Tibial nerve (tissue), 4 donors: ENCODE data around the gene FAM185A. TPM values are rescaled to one million over a fixed set of nuclear protein-coding genes. Genes with fewer than 3 reads are reported as not detected.
"Not testable (repeated sequence)": the region's sequence is repeated elsewhere in the genome, so short reads cannot be mapped to it uniquely, and the experiment has no call there.

Source experiments
- DNase-seq, 2 donors: peaks; one replicate each; pipeline ENCODE4 v3.0.0-alpha.2; 2019; ENCODE audit warnings: low spot score in 2 of 2
- H3K27ac ChIP-seq, 4 donors: fragments of 200-600 bp; sonication (generic) in 3 of 4; one replicate each; pipeline ENCODE4 v1.5.1; 2017 to 2019; ENCODE audit warnings: mild to moderate bottlenecking in 1 of 4
- H3K27me3 ChIP-seq, 2 donors: fragments of 200-600 bp; sonication (generic) in 1 of 2; one replicate each; pipeline versions ENCODE4 v1.5.1 to v1.6.0; 2017 to 2019
- H3K36me3 ChIP-seq, 3 donors: fragments of 200-600 bp; sonication (generic); one replicate each; pipeline ENCODE4 v1.5.1; 2018 to 2019
- H3K4me1 ChIP-seq, 4 donors: fragments of 200-600 bp; sonication (generic) in 3 of 4; one replicate each; pipeline ENCODE4 v1.5.1; 2017 to 2019
- H3K4me3 ChIP-seq, 4 donors: fragments of 200-600 bp; sonication (generic) in 3 of 4; one replicate each; pipeline ENCODE4 v1.5.1; 2017 to 2019; ENCODE audit warnings: mild to moderate bottlenecking in 1 of 4, moderate library complexity in 1 of 4
- H3K9me3 ChIP-seq, 4 donors: fragments of 200-600 bp; sonication (generic) in 3 of 4; one replicate each; pipeline ENCODE4 v1.5.1; 2017 to 2019
- EP300 ChIP-seq, 2 donors: sonication (generic); formaldehyde crosslinking; IDR thresholded peaks; one replicate each; pipeline ENCODE4 v1.6.1; 2017; ENCODE audit warnings: antibody characterized with exemption in 2 of 2, mild to moderate bottlenecking in 1 of 2
- POLR2A ChIP-seq, 2 donors: fragments of 450-650 bp; IDR thresholded peaks; one replicate each; pipeline ENCODE4 v1.6.1; 2017; ENCODE audit warnings: antibody characterized with exemption in 2 of 2, mild to moderate bottlenecking in 2 of 2, moderate library complexity in 2 of 2
- WGBS, 2 donors: methylation state at CpG; one replicate each; pipeline ENCODE4 v1.1.5; 2018; 5-methylcytosine and 5-hydroxymethylcytosine counted together
- total RNA-seq, 4 donors: library from RNA; depleted of rRNA; stranded (reverse); fragments of >200 nt; gene quantifications; one replicate each; pipeline ENCODE4 v1.1.0, GENCODE V29; 2016
- TF ChIP-seq, protein P1 (sequence below), 5 experiments: fragments of 200-600 bp in 3 of 5; fragments of 450-650 bp in 2 of 5; sonication (generic) in 3 of 5; IDR thresholded peaks; one replicate each; pipeline ENCODE4 v1.5.1; 2016 to 2019; ENCODE audit warnings: antibody characterized with exemption in 5 of 5, mild to moderate bottlenecking in 3 of 5, moderate library complexity in 2 of 5

The FAM185A gene
- total RNA-seq, 4 donors from 2014 or later = 18.0 to 39.3 (median 36.4) TPM

DNA sequence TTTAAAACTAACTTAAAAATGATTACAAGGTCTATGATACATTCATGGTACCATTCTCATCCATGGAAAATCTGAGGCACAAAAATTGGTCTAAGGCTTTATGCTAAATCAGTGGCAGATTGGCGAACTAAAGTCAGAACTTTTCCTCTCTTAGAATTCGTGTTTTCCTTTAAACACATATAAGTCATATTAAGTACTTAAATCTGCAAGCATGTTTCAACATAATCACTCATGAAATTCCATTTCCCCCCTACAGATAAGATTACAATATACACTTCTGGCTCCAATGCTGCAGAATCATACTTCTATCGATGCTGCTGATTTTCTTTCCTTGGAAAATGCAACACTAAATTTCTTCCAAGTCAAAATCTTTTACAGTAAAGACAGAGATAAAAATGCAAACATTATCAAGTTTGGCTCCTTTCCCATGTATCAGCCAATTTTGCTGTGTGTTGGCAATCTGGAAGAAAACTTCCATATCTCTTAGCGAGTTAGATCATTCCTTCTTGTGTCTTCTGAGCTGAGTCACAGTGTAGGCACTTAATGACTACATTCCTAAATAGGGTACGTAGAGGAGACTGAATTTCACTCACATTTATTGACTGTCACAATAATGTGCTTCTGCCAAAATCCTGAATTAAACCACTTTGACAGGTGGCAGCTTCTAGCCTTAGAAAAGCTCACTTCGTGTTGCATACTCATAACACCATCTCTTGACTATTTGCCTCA lies 87.6 kb downstream of the FAM185A start:
- H3K4me1 ChIP-seq = peaks cover 0 to 3% (median 0%) of the 10 kb centered on the region in 4 donors
- DNase-seq = no peak
- H3K27me3 ChIP-seq = no peaks in the 10 kb centered on the region
- H3K36me3 ChIP-seq = peaks cover 0 to 18% (median 0%) of the 10 kb centered on the region in 3 donors
- no peak overlapping the region for H3K27ac ChIP-seq
- WGBS, 2 donors = 64 to 75% methylated on average over 6 of the region's 6 CpGs
- H3K4me3 ChIP-seq = no peak overlapping the region
- H3K9me3 ChIP-seq = no peaks in the 10 kb centered on the region
- TF ChIP-seq EP300 (IDR thresholded peaks at IDR 0.05) (no peak), POLR2A (IDR thresholded peaks at IDR 0.05) (no peak)
- TF ChIP-seq, protein P1, sequence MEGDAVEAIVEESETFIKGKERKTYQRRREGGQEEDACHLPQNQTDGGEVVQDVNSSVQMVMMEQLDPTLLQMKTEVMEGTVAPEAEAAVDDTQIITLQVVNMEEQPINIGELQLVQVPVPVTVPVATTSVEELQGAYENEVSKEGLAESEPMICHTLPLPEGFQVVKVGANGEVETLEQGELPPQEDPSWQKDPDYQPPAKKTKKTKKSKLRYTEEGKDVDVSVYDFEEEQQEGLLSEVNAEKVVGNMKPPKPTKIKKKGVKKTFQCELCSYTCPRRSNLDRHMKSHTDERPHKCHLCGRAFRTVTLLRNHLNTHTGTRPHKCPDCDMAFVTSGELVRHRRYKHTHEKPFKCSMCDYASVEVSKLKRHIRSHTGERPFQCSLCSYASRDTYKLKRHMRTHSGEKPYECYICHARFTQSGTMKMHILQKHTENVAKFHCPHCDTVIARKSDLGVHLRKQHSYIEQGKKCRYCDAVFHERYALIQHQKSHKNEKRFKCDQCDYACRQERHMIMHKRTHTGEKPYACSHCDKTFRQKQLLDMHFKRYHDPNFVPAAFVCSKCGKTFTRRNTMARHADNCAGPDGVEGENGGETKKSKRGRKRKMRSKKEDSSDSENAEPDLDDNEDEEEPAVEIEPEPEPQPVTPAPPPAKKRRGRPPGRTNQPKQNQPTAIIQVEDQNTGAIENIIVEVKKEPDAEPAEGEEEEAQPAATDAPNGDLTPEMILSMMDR (IDR thresholded peaks at IDR 0.05) = no peak

- H3K4me1 ChIP-seq = peaks cover 0 to 3% (median 0%) of the 10 kb centered on the region in 4 donors
- no peak for DNase-seq
- H3K27me3 ChIP-seq = no peaks in the 10 kb centered on the region
- no peak overlapping the region for H3K4me3 ChIP-seq
- TF ChIP-seq POLR2A (IDR thresholded peaks at IDR 0.05) (no peak), EP300 (IDR thresholded peaks at IDR 0.05) (no peak)
- TF ChIP-seq, protein P1 (IDR thresholded peaks at IDR 0.05) = no peak
- WGBS, 2 donors = 83 to 92% methylated on average over 1 of the region's 1 CpG
- peaks cover 0 to 18% (median 0%) of the 10 kb centered on the region in 3 donors for H3K36me3 ChIP-seq
- no peak overlapping the region for H3K27ac ChIP-seq
- H3K9me3 ChIP-seq = no peaks in the 10 kb centered on the region
Observed at GRCh38 chr7:102836977-102837376, 88.2 kb downstream of the FAM185A start.

GRCh38 chr7:102837802-102838201 lies 89.0 kb downstream of the FAM185A start:
- H3K4me3 ChIP-seq = no peak overlapping the region
- no peak overlapping the region for H3K27ac ChIP-seq
- no peak for DNase-seq
- WGBS, 2 donors = 88 to 90% methylated on average over 3 of the region's 3 CpGs
- no peaks in the 10 kb centered on the region for H3K27me3 ChIP-seq
- peaks cover 0 to 18% (median 0%) of the 10 kb centered on the region in 3 donors for H3K36me3 ChIP-seq
- TF ChIP-seq EP300 (IDR thresholded peaks at IDR 0.05) (no peak), POLR2A (IDR thresholded peaks at IDR 0.05) (no peak)
- TF ChIP-seq, protein P1 (IDR thresholded peaks at IDR 0.05) = no peak
- H3K9me3 ChIP-seq = no peaks in the 10 kb centered on the region
- H3K4me1 ChIP-seq = no peaks in the 10 kb centered on the region

DNA sequence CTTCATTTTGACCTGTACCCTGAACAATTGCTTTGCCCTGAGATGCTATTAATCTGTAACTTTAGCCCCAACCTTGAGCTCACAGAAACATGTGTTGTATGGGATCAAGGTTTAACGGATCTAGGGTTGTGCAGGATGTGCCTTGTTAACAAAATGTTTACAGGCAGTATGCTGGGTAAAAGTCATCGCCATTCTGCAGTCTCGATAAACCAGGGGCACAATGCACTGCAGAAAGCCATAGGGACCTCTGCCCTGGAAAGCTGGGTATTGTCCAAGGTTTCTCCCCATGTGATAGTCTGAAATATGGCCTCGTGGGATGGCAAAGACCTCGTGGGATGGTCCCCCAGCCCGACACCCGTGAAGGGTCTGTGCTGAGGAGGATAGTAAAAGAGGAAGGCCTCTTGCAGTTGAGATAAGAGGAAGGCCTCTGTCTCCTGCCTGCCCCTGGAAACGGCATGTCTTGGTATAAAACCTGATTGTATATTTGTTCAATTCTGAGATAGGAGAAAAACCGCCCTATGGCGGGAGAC lies 89.8 kb downstream of the FAM185A start:
- H3K36me3 ChIP-seq = peaks cover 0 to 18% (median 0%) of the 10 kb centered on the region in 3 donors
- H3K9me3 ChIP-seq, H3K4me3 ChIP-seq, H3K4me1 ChIP-seq, DNase-seq, H3K27me3 ChIP-seq, H3K27ac ChIP-seq: not testable (repeated sequence)
- 89% methylated on average over 10 of the region's 10 CpGs for WGBS, 2 donors

DNA sequence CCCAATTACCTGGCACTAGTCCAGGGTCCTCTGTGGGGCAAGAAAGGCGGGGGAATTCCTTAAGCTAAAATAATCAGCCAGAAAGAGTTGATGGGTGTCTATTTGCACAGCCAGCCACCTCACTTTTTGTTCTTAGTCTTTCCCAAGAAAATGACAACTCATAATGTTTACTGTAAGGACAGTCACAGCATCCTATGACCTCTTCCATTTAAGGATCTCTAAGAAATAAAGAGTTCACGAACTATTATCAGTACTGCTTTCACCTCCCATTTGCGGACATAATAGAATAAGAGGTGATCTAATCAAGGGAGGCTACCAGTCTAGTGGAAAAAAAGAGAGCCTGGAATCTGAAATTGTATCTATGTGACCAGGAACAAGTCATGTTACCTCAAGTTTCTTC lies 91.6 kb downstream of the FAM185A start:
- 80 to 90% methylated on average over 3 of the region's 3 CpGs for WGBS, 2 donors
- H3K9me3 ChIP-seq = no peaks in the 10 kb centered on the region
- no peak for DNase-seq
- H3K27me3 ChIP-seq = no peaks in the 10 kb centered on the region
- no peak overlapping the region for H3K27ac ChIP-seq
- H3K4me1 ChIP-seq = no peaks in the 10 kb centered on the region
- H3K4me3 ChIP-seq = no peak overlapping the region
- H3K36me3 ChIP-seq = peaks cover 0 to 18% (median 0%) of the 10 kb centered on the region in 3 donors
- TF ChIP-seq EP300 (IDR thresholded peaks at IDR 0.05) (no peak), POLR2A (IDR thresholded peaks at IDR 0.05) (no peak)
- TF ChIP-seq, protein P1 (IDR thresholded peaks at IDR 0.05) = no peak
